Mucosa of descending colon (tissue), 3 donors: ENCODE measurements around the gene PTGIR. TPM values are rescaled to one million over a fixed set of nuclear protein-coding genes. Genes with fewer than 3 reads are reported as not detected.
"Not testable (repeated sequence)": the region's sequence is repeated elsewhere in the genome, so short reads cannot be mapped to it uniquely, and the experiment has no call there.

Source experiments
- ATAC-seq: fragments of 200-7000 bp; cut with Tn5 transposase; one replicate; pipeline ENCODE4 v1.9.1; 2020; ENCODE audit warnings: mild to moderate bottlenecking, moderate library complexity
- DNase-seq, 3 donors: peaks; one replicate each; pipeline ENCODE4 v3.0.0-alpha.2; 2020
- H3K36me3 ChIP-seq: fragments of 200-600 bp; one replicate; pipeline ENCODE4 v1.8.0; 2021; ENCODE audit warnings: low read depth, mild to moderate bottlenecking
- H3K4me1 ChIP-seq: fragments of 200-600 bp; one replicate; pipeline ENCODE4 v1.8.0; 2021; ENCODE audit warnings: low read depth, mild to moderate bottlenecking
- H3K4me3 ChIP-seq: fragments of 200-600 bp; one replicate; pipeline ENCODE4 v1.8.0; 2021; ENCODE audit warnings: mild to moderate bottlenecking
- H3K9me3 ChIP-seq: fragments of 200-600 bp; one replicate; pipeline ENCODE4 v1.8.0; 2021; ENCODE audit warnings: mild to moderate bottlenecking
- CTCF ChIP-seq: fragments of 200-600 bp; IDR thresholded peaks from one replicate; pipeline ENCODE4 v1.8.0; 2022; ENCODE audit warnings: antibody characterized with exemption, mild to moderate bottlenecking
- intact Hi-C, 2 donors: fragments of 100-400 bp; cut with DNase I in 1 of 2; cut with micrococcal nuclease in 1 of 2; formaldehyde crosslinking; loops; one replicate each; pipeline versions ENCODE4 v1.11.0 to v1.11.1; 2022; cut with DNase I, micrococcal nuclease
- total RNA-seq, 3 donors: library from RNA; stranded (reverse); fragmentation: NEBNext Ultra II Directional in 2 of 3; extraction: Animal tissue kit (Norgen Biotek cat#: 25700) in 2 of 3; gene quantifications; one replicate each; pipeline versions ENCODE4 v1.2.1 to v1.2.4, GENCODE V29; 2021 to 2023
- donor health status: DM: no; HTN: no; CAD: no; lungs with moderate emphysema.
- donor health status: DM: no; HTN: no; CAD: no.
- donor health status: DM: no; HTN: yes; CAD: no.

The PTGIR gene
- total RNA-seq, 3 donors from 2014 or later = 0.49 to 2.4 (median 2.1) TPM

GRCh38 chr19:46629546-46630025 lies 4.7 kb upstream of the PTGIR start:
- DNase-seq (no peak), ATAC-seq (no peak)
- no peak for TF ChIP-seq CTCF
- intact Hi-C loops = no loop called here
- H3K4me3 ChIP-seq = no peak overlapping the region
- no peaks in the 10 kb centered on the region for H3K9me3 ChIP-seq
- H3K36me3 ChIP-seq = no peaks in the 10 kb centered on the region
- peaks cover 10% of the 10 kb centered on the region for H3K4me1 ChIP-seq

DNA sequence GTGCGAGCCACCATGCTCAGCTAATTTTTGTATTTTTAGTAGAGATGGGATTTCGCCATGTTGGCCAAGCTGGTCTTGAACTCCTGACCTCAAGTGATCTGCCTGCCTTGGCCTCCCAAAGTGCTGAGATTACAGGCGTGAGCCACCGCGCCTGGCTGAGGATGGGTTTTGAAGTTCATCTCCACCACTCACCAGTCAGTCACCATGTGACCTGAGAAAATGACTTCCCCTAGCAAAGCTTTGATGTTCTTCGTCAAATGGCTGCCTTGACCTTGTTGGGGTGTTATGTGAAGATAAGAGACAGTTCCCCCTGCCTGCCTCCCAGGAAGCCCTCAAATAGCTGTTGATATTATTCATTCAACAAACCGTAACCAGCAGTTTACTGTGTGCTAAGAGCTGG lies 4.1 kb upstream of the PTGIR start:
- ATAC-seq, H3K9me3 ChIP-seq, DNase-seq, H3K4me3 ChIP-seq, intact Hi-C loops, H3K4me1 ChIP-seq, H3K36me3 ChIP-seq: not testable (repeated sequence)

- DNase-seq (no peak), ATAC-seq (no peak)
- intact Hi-C loops = no loop called here
- TF ChIP-seq CTCF = no peak
- H3K9me3 ChIP-seq = no peaks in the 10 kb centered on the region
- H3K4me1 ChIP-seq = no peaks in the 10 kb centered on the region
- no peaks in the 10 kb centered on the region for H3K36me3 ChIP-seq
- no peak overlapping the region for H3K4me3 ChIP-seq
These were observed 1.6 kb upstream of the PTGIR start for GRCh38 chr19:46626446-46626845.

DNA sequence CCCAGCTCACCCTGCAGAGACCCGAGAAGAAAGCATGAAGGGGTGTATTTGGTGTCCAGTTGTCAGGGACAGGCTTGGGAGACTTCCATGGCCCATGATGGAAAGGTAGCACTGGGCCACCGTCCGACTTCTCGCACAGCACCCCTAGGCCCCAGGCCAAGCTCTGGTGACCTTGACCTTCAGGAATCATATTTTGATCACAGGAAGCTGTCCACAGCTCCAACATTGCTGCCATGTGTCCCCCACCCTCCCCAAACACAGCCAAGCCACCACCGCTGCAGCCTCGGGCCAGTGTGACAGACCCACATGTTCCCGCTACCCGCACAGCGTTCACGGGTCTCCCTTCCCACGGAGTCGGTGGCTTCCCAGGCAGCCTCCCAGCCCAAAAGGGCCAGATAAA lies 842 bp upstream of the PTGIR start:
- no peaks in the 10 kb centered on the region for H3K9me3 ChIP-seq
- intact Hi-C loops = no loop called here
- no peaks in the 10 kb centered on the region for H3K4me1 ChIP-seq
- ATAC-seq = no peak
- DNase-seq = no peak
- H3K36me3 ChIP-seq = no peaks in the 10 kb centered on the region
- no peak for TF ChIP-seq CTCF
- H3K4me3 ChIP-seq = no peak overlapping the region

- H3K4me3 ChIP-seq = no peak overlapping the region
- no peaks in the 10 kb centered on the region for H3K36me3 ChIP-seq
- no peaks in the 10 kb centered on the region for H3K4me1 ChIP-seq
- TF ChIP-seq CTCF = no peak
- no peaks in the 10 kb centered on the region for H3K9me3 ChIP-seq
- ATAC-seq (no peak), DNase-seq (no peak)
- intact Hi-C loops = no loop called here
These were observed 880 bp downstream of the PTGIR start for GRCh38 chr19:46623915-46624502.

DNA sequence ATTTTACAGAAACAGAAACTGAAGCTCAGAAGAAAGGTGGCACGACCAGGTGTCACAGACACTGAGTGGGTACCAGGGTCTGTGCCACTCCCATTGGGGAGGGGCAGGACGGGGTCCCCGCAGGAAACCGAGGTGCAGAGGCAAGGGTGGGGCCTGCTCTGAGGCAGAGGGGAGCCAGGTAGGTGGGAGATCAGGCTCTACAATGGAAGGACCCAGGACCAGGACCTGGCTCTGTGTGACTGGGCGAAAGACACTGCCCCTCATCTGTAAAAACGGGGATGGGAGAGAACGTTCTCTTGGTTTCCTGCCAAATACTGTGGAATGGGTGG lies 2.8 kb downstream of the PTGIR start:
- no peak for DNase-seq
- no peak for TF ChIP-seq CTCF
- Histone ChIP-seq H3K4me3 (no peak overlapping the region), H3K9me3 (no peaks in the 10 kb centered on the region), H3K4me1 (peaks cover 2% of the 10 kb centered on the region), H3K36me3 (no peaks in the 10 kb centered on the region)
- no peak for ATAC-seq
- intact Hi-C loops = no loop called here
